ENCODE results near the gene MBD3.

MBD3 gene

DNA sequence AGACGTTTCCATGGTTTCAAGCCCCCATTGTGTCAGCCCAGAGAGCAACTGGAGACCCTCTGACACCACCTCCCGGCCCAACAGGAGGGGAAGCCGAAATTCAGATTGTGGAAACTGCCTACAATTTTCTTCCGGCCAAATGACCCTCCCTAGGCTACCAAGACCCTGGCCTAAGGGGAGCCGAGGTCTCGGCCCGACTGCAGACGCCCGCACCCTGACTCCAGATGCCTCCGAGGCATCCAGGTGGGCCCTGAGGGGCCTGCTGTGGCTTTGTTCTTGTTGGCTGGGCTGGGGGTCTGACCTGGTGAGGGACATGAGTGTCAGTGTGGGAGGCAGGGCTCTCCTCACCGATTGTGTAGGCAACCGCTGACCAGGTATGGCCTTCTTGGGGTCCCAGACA lies 34.1 kb downstream of the MBD3 start:
- TF ChIP-seq, protein P1, sequence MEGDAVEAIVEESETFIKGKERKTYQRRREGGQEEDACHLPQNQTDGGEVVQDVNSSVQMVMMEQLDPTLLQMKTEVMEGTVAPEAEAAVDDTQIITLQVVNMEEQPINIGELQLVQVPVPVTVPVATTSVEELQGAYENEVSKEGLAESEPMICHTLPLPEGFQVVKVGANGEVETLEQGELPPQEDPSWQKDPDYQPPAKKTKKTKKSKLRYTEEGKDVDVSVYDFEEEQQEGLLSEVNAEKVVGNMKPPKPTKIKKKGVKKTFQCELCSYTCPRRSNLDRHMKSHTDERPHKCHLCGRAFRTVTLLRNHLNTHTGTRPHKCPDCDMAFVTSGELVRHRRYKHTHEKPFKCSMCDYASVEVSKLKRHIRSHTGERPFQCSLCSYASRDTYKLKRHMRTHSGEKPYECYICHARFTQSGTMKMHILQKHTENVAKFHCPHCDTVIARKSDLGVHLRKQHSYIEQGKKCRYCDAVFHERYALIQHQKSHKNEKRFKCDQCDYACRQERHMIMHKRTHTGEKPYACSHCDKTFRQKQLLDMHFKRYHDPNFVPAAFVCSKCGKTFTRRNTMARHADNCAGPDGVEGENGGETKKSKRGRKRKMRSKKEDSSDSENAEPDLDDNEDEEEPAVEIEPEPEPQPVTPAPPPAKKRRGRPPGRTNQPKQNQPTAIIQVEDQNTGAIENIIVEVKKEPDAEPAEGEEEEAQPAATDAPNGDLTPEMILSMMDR (IDR thresholded peaks at IDR 0.05; ENCODE audit: control insufficient read depth, insufficient read depth, low read depth, low read length, missing control alignments): no peak
- H3K4me3 ChIP-seq (ENCODE audit: control insufficient read depth, low read depth, low read length): no peak overlapping the region
- no peak for DNase-seq (ENCODE audit: low read depth)

- no peak for DNase-seq (ENCODE audit: low read depth)
- TF ChIP-seq, protein P1 (IDR thresholded peaks at IDR 0.05; ENCODE audit: control insufficient read depth, insufficient read depth, low read depth, low read length, missing control alignments): no peak
These were observed 36.1 kb downstream of the MBD3 start for GRCh38 chr19:1556390-1557070.

DNA sequence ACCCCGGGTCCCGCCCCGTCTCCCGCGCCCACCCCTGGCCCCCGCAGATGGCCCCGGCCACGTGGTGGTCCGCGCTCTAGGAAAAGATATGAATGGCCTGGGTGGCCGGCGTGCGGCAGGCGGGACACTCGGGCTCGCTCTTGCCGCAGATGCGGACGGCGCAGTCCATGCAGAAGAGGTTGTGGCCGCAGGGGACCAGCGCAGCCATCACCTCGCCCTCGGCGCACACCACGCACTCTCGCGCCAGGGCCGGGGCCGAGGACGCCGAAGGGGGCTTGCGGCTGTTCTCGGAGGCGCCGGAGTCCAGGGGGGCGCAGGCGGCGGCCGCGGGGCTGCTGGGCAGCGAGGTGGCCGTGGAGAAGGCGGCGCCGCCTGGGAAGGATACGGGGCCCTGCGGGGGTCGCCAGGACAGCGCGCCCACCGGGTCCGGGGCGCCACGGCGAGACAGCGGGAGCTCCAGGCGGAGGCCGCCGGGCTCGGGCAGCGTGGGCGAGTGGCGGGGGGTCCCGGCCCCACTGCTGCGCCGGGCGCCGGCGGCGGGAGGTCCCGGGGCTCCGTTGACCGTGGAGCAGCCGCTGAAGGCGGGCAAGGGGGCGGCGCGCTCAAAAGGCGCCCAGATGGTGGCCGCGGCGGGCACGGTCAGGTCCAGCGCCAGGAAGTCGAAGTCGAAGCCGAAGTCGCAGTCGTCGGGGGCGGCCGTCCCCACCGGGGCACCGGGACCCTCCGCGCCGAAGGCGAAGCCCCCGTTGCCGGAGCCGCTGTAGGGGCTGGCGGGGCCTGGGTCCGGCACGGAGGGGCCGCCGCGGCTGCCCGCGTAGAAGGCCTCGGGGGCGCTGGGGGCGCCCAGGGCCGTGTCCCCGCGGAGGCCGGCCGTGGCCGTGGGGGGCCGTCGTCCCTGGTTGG lies 36.9 kb downstream of the MBD3 start:
- H3K4me3 ChIP-seq (ENCODE audit: control insufficient read depth, low read depth, low read length): no peak overlapping the region
- no peak for DNase-seq (ENCODE audit: low read depth)
- TF ChIP-seq, protein P1 (IDR thresholded peaks at IDR 0.05; ENCODE audit: control insufficient read depth, insufficient read depth, low read depth, low read length, missing control alignments): no peak

More at GRCh38 chr19:1556390-1557070, 36.1 kb downstream of the MBD3 start:
- H3K4me3 ChIP-seq (ENCODE audit: control insufficient read depth, low read depth, low read length): no peak overlapping the region

GRCh38 chr19:1554968-1555367 lies 37.7 kb downstream of the MBD3 start:
- TF ChIP-seq, protein P1 (IDR thresholded peaks at IDR 0.05; ENCODE audit: control insufficient read depth, insufficient read depth, low read depth, low read length, missing control alignments): no peak
- no peak for DNase-seq (ENCODE audit: low read depth)
- no peak overlapping the region for H3K4me3 ChIP-seq (ENCODE audit: control insufficient read depth, low read depth, low read length)

DNA sequence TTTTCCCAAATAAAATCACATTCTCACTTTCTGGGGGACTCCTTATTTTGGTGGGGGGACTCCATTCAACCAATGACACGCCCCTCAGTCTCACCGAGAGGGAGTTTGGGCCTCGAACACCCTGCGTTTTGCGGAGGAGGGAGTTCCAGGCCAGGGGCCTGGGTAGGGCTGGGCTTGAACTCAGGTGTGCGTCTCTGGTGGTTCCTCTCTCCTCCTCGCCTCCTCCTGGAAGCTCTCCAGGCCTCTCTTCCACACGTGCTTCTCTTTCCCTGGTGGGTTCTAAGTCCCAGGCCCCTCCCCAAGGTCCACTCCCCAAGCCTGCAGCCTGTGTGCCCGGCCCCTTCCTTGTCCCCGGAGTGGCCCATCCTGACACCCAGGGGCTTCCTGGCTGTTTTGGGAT lies 39.2 kb downstream of the MBD3 start:
- no peak for DNase-seq (ENCODE audit: low read depth)
- TF ChIP-seq, protein P1 (IDR thresholded peaks at IDR 0.05; ENCODE audit: control insufficient read depth, insufficient read depth, low read depth, low read length, missing control alignments): no peak
- H3K4me3 ChIP-seq (ENCODE audit: control insufficient read depth, low read depth, low read length): no peak overlapping the region

GRCh38 chr19:1551068-1552040 lies 41.3 kb downstream of the MBD3 start:
- TF ChIP-seq, protein P1 (IDR thresholded peaks at IDR 0.05; ENCODE audit: control insufficient read depth, insufficient read depth, low read depth, low read length, missing control alignments): no peak
- no peak overlapping the region for H3K4me3 ChIP-seq (ENCODE audit: control insufficient read depth, low read depth, low read length)
- DNase-seq (ENCODE audit: low read depth): no peak
